ENCODE data around the gene PBOV1.

Gene PBOV1

DNA sequence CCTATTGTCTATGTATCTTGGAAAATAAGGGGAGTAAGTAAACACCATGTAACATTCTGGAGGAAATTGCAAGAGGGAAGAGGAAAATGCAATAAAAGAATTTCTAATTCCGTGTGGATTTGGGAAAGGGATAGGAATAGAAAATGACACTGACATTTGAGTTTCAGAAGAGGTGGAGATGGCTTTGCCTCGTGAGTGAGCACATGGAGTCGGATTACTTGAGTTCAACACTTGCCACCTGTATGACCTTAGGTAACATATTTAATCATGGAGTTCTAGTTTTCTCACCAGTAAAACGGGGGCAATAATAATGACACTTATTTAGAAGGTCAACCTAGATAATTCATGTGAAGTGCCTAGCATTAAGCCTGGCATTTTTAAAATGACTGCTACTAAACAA, 10.8 kb upstream of the PBOV1 start:
- no peak for DNase-seq (ENCODE audit: extremely low spot score)
- POLR2A ChIA-PET: no interaction called here
- CTCF ChIA-PET: no interaction called here
- TF ChIP-seq, protein P1, sequence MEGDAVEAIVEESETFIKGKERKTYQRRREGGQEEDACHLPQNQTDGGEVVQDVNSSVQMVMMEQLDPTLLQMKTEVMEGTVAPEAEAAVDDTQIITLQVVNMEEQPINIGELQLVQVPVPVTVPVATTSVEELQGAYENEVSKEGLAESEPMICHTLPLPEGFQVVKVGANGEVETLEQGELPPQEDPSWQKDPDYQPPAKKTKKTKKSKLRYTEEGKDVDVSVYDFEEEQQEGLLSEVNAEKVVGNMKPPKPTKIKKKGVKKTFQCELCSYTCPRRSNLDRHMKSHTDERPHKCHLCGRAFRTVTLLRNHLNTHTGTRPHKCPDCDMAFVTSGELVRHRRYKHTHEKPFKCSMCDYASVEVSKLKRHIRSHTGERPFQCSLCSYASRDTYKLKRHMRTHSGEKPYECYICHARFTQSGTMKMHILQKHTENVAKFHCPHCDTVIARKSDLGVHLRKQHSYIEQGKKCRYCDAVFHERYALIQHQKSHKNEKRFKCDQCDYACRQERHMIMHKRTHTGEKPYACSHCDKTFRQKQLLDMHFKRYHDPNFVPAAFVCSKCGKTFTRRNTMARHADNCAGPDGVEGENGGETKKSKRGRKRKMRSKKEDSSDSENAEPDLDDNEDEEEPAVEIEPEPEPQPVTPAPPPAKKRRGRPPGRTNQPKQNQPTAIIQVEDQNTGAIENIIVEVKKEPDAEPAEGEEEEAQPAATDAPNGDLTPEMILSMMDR (IDR thresholded peaks at IDR 0.05; ENCODE audit: control extremely low read depth, extremely low read depth, low read depth, missing control alignments): no peak

DNA sequence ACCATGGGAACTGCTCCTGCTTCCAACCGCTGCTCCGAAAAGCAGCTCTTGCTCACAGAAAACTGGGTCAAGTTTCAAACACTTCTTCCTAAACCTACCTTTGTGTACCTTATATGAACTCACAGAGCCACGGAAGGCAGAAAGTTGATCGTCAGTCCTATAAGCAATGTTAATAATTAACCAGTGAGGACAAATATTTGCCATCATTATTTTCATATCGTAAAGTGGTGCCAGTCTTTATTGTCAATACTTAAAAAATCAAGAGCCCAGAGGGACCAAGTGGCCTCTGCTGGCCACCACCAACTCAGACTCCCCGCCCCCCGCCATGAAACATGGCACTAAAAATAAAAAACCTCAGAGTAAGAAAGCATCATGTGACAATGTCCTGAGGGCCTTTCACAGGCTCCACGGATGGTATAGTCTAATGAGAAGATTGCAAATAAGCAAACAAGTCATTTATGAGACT, 9.1 kb upstream of the PBOV1 start:
- DNase-seq (ENCODE audit: extremely low spot score): no peak
- TF ChIP-seq, protein P1 (IDR thresholded peaks at IDR 0.05; ENCODE audit: control extremely low read depth, extremely low read depth, low read depth, missing control alignments): no peak
- POLR2A ChIA-PET: no interaction called here
- CTCF ChIA-PET: interaction anchor here (0.9 kb wide), 1 partner anchor 11 kb away, joined by 3 read pairs; no protein-coding TSS in a partner anchor

DNA sequence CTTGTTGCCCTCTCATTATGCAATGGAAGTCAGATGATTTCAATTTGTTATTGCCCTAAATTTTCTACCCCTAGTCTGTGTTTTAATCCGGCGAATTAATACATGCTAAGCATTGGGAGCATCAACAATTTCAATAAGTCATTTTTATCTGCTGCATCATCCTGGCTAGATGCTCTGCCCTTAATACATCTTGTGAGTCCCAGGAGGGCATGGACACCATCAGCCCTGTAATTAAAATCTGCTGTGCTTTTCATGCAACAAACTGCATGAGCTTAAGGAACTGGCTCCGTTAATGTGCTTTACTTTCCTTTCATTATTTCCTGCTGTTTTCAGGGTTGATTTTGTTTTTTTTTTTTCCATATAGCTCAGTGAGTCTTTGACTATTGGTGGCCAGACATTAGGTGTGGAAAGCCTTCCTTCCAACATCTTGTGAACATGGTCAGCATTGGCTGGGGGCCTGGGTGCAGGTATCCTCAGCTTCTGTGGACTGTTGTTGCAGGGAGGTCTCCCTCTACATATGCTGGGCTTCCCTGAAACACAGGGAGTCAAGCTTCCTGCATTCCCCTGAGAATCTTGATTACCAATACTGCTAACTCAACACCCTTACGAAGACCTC, 8.5 kb upstream of the PBOV1 start:
- POLR2A ChIA-PET: no interaction called here
- CTCF ChIA-PET: interaction anchor here (0.9 kb wide), 1 partner anchor 11 kb away, joined by 3 read pairs; no protein-coding TSS in a partner anchor
- TF ChIP-seq, protein P1 (IDR thresholded peaks at IDR 0.05; ENCODE audit: control extremely low read depth, extremely low read depth, low read depth, missing control alignments): no peak
- DNase-seq (ENCODE audit: extremely low spot score): no peak

DNA sequence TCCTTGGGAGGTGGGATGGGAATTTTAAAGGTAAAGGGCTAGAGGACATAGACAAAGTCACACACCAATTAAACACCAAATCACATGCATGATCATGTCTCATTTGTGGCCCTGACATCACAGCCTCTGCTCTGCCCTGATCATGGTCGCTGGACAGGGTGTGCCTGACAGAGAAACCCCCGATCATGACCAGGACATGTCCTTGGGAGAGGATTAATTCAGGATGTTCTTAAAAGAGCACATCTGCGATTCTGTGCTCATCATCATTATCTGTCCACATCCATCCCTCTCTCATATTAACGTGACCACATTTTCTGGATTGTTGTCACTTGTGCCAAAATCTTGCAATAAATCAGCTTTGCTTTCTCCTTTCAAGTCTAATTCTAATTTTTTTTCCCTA, 7.7 kb upstream of the PBOV1 start:
- CTCF ChIA-PET: no interaction called here
- no peak for DNase-seq (ENCODE audit: extremely low spot score)
- POLR2A ChIA-PET: no interaction called here
- TF ChIP-seq, protein P1 (IDR thresholded peaks at IDR 0.05; ENCODE audit: control extremely low read depth, extremely low read depth, low read depth, missing control alignments): no peak

DNA sequence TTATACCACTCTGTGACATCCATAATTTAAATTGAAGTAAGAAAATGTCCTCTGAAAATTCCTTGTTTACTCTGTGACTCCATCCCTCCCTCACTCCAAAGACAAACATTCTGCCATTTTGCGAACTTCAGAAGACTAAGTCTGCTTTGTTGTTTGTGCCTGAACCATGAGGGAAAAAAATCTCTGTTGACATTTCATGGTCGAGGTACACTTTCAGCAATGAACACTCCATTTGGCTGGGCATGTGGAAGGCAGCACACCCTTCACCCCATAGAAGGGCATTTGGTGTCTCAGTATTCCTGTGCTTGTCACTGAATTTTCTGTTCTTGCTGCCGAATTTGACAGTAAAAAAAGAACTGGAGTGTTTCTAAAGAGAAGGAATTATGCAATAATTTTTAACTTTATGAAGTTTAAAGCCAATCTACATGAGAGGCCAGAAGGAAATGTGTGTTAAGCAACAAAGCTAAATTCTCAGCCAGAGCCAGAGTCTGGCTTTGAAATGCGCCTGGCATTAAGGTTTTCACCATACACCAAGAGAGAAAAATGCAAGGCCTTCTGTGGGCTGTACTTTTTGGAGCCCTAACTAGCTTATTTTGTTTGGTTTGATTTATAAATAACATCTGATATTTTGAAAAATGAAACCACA, 4.7 kb upstream of the PBOV1 start:
- TF ChIP-seq, protein P1 (IDR thresholded peaks at IDR 0.05; ENCODE audit: control extremely low read depth, extremely low read depth, low read depth, missing control alignments): no peak
- ChIA-PET CTCF (interaction anchor here (0.8 to 1.5 kb wide), 5 partner anchors 14 to 64 kb away, joined by 3 to 4 read pairs (median 3); no protein-coding TSS in a partner anchor), POLR2A (no interaction called here)
- no peak for DNase-seq (ENCODE audit: extremely low spot score)

DNA sequence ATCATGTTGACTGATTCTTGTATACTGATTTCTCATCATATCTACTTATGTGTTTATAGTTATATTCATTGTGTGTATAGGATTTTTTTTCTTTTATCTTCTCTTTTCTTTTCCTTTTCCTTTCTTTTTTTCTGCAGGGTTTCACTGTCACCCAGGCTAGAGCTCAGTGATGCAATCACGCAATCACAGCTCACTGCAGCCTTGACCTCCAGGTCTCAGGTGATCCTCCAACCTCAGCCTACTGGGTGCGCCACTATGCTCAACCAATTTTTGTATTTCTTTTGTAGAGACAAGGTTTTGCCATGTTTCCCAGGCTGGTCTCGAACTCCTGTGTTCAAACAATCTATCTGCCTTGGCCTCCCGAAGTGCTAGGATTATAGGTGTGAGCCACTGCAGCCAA, 1.6 kb upstream of the PBOV1 start:
- POLR2A ChIA-PET: no interaction called here
- CTCF ChIA-PET: interaction anchor here (1.4 kb wide), 1 partner anchor 11 kb away, joined by 3 read pairs; no protein-coding TSS in a partner anchor
- no peak for DNase-seq (ENCODE audit: extremely low spot score)
- TF ChIP-seq, protein P1 (IDR thresholded peaks at IDR 0.05; ENCODE audit: control extremely low read depth, extremely low read depth, low read depth, missing control alignments): no peak
